ENCODE results near the gene COL9A1. TPM values are rescaled to one million over a fixed set of nuclear protein-coding genes. Genes with fewer than 3 reads are reported as not detected.
"Not testable (repeated sequence)": the region's sequence is repeated elsewhere in the genome, so short reads cannot be mapped to it uniquely, and the experiment has no call there.

COL9A1 gene
- not detected for total RNA-seq

GRCh38 chr6:70303034-70303525 is at the start of gene COL9A1:
TSS of gene COL9A1 (minus strand) at chr6:70303084. CDS start at chr6:70302924, 160 bp downstream.
- no peaks in the 10 kb centered on the region for H3K4me1 Mint-ChIP-seq
- no peaks in the 10 kb centered on the region for H3K36me3 Mint-ChIP-seq (ENCODE audit: low read depth)
- H3K9me3 Mint-ChIP-seq, result no peaks in the 10 kb centered on the region
- H3K27me3 Mint-ChIP-seq, result peaks cover 6% of the 10 kb centered on the region
- no peak for DNase-seq
- CTCF ChIA-PET, result interaction anchor here (0.6 kb wide), 1 partner anchor 935 kb away, joined by 5 read pairs; no protein-coding TSS in a partner anchor
- POLR2A ChIA-PET, result no interaction called here
- H3K27ac Mint-ChIP-seq, result no peak within 1 kb of the TSS
- H3K4me3 Mint-ChIP-seq, result no peak within 1 kb of the TSS

- peaks cover 2% of the 10 kb centered on the region for H3K27me3 Mint-ChIP-seq
- H3K27ac Mint-ChIP-seq, result no peak overlapping the region
- POLR2A ChIA-PET, result no interaction called here
- H3K4me3 Mint-ChIP-seq, result no peak overlapping the region
- no peaks in the 10 kb centered on the region for H3K36me3 Mint-ChIP-seq (ENCODE audit: low read depth)
- H3K9me3 Mint-ChIP-seq, result no peaks in the 10 kb centered on the region
- no peaks in the 10 kb centered on the region for H3K4me1 Mint-ChIP-seq
- CTCF ChIA-PET, result no interaction called here
- DNase-seq, result no peak
These were observed 48.6 kb upstream of the COL9A1 start for GRCh38 chr6:70351461-70351860.

DNA sequence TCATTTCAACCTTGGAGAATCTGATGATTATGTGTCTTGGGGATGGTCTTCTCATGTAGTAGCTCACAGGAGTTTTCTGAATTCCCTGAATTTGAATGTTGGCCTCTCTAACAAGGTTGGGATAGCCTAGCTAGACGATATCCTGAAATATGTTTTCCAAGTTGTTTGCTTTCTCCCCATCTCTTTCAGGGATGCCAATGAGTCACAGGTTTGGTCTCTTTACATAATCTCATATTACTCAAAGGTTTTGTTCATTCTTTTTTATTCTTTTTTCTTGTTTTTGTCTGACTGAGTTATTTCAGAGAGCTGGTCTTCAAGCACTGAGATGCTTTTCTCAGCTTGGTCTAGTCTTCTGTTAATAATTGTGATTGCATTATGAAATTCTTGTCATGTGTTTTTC is 42.7 kb upstream of the COL9A1 start:
- ChIA-PET POLR2A (no interaction called here), CTCF (no interaction called here)
- Mint-ChIP-seq H3K4me1 (no peaks in the 10 kb centered on the region), H3K27ac (no peak overlapping the region), H3K36me3 (ENCODE audit: low read depth) (no peaks in the 10 kb centered on the region), H3K9me3 (no peaks in the 10 kb centered on the region), H3K4me3 (no peak overlapping the region), H3K27me3 (no peaks in the 10 kb centered on the region)
- DNase-seq, result no peak

DNA sequence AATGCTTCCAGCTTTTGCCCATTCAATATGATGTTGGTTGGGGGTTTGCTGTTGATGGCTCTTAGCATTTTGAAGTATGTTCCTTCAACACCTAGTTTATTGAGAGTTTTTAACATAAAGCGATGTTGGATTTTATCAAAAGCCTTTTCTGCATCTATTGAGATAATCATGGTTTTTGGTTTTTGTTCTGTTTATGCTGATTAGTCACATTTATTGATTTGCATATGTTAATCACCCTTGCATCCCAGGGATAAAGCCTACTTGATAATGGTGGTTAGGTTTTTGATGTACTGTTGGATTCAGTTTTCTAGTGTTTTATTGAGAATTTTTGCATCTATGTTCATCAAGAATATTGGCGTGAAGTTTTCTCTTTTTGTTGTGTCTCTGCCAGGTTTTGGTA is 40.4 kb upstream of the COL9A1 start:
- H3K27me3 Mint-ChIP-seq, result no peaks in the 10 kb centered on the region
- H3K27ac Mint-ChIP-seq, result no peak overlapping the region
- H3K9me3 Mint-ChIP-seq, result no peaks in the 10 kb centered on the region
- H3K36me3 Mint-ChIP-seq (ENCODE audit: low read depth), result no peaks in the 10 kb centered on the region
- no peak for DNase-seq
- H3K4me3 Mint-ChIP-seq, result no peak overlapping the region
- H3K4me1 Mint-ChIP-seq, result no peaks in the 10 kb centered on the region
- ChIA-PET POLR2A (no interaction called here), CTCF (no interaction called here)

DNA sequence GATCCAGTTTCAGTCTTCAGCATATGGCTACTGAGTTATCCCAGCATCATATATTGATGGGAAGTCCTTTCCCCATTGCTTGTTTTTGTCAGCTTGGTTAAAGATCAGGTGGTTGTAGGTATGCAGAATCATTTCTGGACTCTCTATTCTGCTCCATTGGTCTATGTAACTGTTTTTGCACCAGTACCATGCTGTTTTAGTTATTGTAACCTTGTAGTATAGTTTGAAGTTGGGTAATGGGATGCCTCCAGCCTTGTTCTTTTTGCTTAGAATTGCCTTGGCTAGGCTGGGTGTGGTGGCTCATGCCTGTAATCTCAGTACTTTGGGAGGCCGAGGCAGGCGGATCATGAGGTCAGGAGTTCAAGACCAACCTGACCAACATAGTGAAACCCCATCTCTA is 36.9 kb upstream of the COL9A1 start:
- H3K4me1 Mint-ChIP-seq; DNase-seq; H3K27me3 Mint-ChIP-seq; CTCF ChIA-PET; H3K9me3 Mint-ChIP-seq; POLR2A ChIA-PET; H3K4me3 Mint-ChIP-seq; H3K36me3 Mint-ChIP-seq (ENCODE audit: low read depth); H3K27ac Mint-ChIP-seq: not testable (repeated sequence)

GRCh38 chr6:70338775-70339174 is 35.9 kb upstream of the COL9A1 start:
- no peak overlapping the region for H3K27ac Mint-ChIP-seq
- no peaks in the 10 kb centered on the region for H3K36me3 Mint-ChIP-seq (ENCODE audit: low read depth)
- H3K4me1 Mint-ChIP-seq, result no peaks in the 10 kb centered on the region

GRCh38 chr6:70337743-70338105 is 34.8 kb upstream of the COL9A1 start:
- no peaks in the 10 kb centered on the region for H3K4me1 Mint-ChIP-seq
- H3K4me3 Mint-ChIP-seq, result no peak overlapping the region
- no peaks in the 10 kb centered on the region for H3K9me3 Mint-ChIP-seq
- ChIA-PET CTCF (interaction anchor here (0.6 kb wide), 1 partner anchor 97 kb away, joined by 3 read pairs; no protein-coding TSS in a partner anchor), POLR2A (no interaction called here)
- H3K27ac Mint-ChIP-seq, result no peak overlapping the region
- no peak for DNase-seq
- H3K27me3 Mint-ChIP-seq, result peaks cover 2% of the 10 kb centered on the region
- H3K36me3 Mint-ChIP-seq (ENCODE audit: low read depth), result no peaks in the 10 kb centered on the region

More at GRCh38 chr6:70338775-70339174, 35.9 kb upstream of the COL9A1 start:
- CTCF ChIA-PET, result no interaction called here
- peaks cover 2% of the 10 kb centered on the region for H3K27me3 Mint-ChIP-seq
- POLR2A ChIA-PET, result no interaction called here
- DNase-seq, result no peak
- H3K4me3 Mint-ChIP-seq, result no peak overlapping the region
- H3K9me3 Mint-ChIP-seq, result no peaks in the 10 kb centered on the region

DNA sequence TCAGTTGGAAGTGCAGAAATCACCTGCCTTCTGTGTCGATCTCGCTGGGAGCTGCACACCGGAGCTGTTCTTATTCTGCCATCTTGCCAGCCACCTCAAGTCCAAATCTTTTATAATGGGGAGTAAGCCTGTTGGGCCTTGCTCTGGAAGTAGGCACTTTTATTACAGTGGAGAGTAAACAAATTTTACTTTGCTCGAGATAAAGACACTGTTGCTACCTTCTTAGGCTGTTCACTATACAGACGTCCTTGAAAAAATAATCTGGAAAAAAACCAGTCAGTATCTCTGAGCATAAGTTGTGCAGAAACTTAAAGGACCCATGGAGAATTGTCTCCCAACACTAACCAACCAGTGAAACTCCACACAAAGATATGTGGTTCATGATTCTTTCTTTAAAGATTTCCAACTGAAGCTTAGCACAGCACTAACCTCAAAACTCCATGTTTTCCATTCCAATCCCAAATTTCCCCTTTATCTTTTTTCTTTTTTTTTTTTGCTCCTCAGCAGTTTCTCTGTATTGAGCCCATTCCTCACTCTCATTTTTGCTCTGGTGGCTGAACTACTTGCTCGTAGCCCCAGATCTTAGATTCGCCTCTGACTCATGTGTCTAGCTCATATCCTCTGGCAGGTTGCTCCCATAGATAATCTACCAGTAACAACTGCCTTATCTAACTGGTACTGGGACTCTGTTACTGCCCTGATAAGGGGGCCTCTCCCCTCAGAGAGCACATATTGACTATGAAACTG is 34.3 kb upstream of the COL9A1 start:
- no peak overlapping the region for H3K27ac Mint-ChIP-seq
- H3K4me1 Mint-ChIP-seq, result no peaks in the 10 kb centered on the region
- POLR2A ChIA-PET, result no interaction called here
- no peaks in the 10 kb centered on the region for H3K9me3 Mint-ChIP-seq
- H3K4me3 Mint-ChIP-seq, result no peak overlapping the region
- CTCF ChIA-PET, result interaction anchor here (0.6 kb wide), 1 partner anchor 96 kb away, joined by 3 read pairs; no protein-coding TSS in a partner anchor
- no peak for DNase-seq
- H3K27me3 Mint-ChIP-seq, result peaks cover 2% of the 10 kb centered on the region
- H3K36me3 Mint-ChIP-seq (ENCODE audit: low read depth), result no peaks in the 10 kb centered on the region

DNA sequence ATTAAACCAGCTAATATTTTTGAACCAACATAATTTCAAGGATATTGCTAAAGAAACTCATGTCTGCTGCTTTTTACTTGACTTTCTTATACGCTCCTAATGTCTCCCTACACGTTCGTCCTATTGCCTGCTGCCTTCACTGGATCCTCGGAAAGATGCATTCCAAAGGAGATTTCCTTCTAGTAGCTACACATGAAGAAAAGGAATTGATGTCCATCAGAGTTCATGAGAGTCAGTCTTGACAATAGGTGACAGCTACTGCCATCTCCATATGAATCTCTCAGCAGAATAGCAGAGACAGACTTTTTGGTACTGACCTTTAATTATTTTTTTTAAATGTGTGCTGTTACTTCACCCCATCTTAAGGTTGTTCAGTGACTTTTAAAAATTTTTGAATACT is 24.2 kb upstream of the COL9A1 start:
- ChIA-PET POLR2A (no interaction called here), CTCF (interaction anchor here (1.0 kb wide), 1 partner anchor 9 kb away, joined by 3 read pairs; no protein-coding TSS in a partner anchor)
- Mint-ChIP-seq H3K4me1 (no peaks in the 10 kb centered on the region), H3K4me3 (no peak overlapping the region), H3K9me3 (no peaks in the 10 kb centered on the region), H3K27ac (no peak overlapping the region), H3K36me3 (ENCODE audit: low read depth) (no peaks in the 10 kb centered on the region), H3K27me3 (peaks cover 10% of the 10 kb centered on the region)
- no peak for DNase-seq

DNA sequence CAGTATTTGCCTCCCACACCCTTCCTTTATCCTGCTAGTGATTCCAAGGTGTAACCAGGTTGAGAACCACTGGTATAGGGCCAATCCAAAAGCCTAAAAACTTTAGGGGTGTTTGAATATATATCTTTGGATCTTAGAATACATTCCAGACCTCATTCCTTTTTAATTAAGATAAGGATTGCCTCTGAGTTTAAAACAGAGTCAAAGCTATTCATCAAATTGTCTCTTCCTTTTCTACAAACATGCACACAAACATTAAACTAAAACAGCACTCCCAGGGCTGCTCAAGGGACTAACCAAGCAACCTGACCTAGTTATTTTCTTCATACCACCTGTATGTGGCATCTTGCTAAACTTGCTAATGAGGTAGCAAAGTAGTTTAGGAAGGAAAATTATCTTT is 22.1 kb upstream of the COL9A1 start:
- H3K4me3 Mint-ChIP-seq, result no peak overlapping the region
- POLR2A ChIA-PET, result no interaction called here
- no peak overlapping the region for H3K27ac Mint-ChIP-seq
- no peaks in the 10 kb centered on the region for H3K4me1 Mint-ChIP-seq
- no peaks in the 10 kb centered on the region for H3K9me3 Mint-ChIP-seq
- H3K27me3 Mint-ChIP-seq, result peaks cover 4% of the 10 kb centered on the region
- H3K36me3 Mint-ChIP-seq (ENCODE audit: low read depth), result no peaks in the 10 kb centered on the region
- no peak for DNase-seq
- CTCF ChIA-PET, result no interaction called here

DNA sequence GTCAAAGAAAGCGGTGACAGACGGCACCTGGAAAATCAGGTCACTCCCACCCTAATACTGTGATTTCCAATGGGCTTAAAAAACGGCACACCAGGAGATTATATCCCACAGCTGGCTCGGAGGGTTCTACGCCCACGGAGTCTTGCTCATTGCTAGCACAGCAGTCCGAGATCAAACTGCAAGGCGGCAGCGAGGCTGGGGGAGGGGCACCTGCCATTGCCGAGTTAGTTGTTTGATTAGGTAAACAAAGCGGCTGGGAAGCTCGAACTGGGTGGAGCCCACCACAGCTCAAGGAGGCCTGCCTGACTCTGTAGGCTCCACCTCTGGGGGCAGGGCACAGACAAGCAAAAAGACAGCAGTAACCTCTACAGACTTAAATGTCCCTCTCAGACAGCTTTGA is 14.9 kb upstream of the COL9A1 start:
- H3K36me3 Mint-ChIP-seq (ENCODE audit: low read depth); H3K27ac Mint-ChIP-seq; H3K4me1 Mint-ChIP-seq; DNase-seq; H3K4me3 Mint-ChIP-seq; CTCF ChIA-PET; POLR2A ChIA-PET; H3K9me3 Mint-ChIP-seq: not testable (repeated sequence)
- peaks cover 11% of the 10 kb centered on the region for H3K27me3 Mint-ChIP-seq

GRCh38 chr6:70315079-70315751 is 12.3 kb upstream of the COL9A1 start:
- no peak overlapping the region for H3K4me3 Mint-ChIP-seq
- no peak for DNase-seq
- ChIA-PET CTCF (no interaction called here), POLR2A (no interaction called here)
- no peak overlapping the region for H3K27ac Mint-ChIP-seq
- H3K36me3 Mint-ChIP-seq (ENCODE audit: low read depth), result no peaks in the 10 kb centered on the region
- H3K9me3 Mint-ChIP-seq, result no peaks in the 10 kb centered on the region
- H3K27me3 Mint-ChIP-seq, result peaks cover 23% of the 10 kb centered on the region
- no peaks in the 10 kb centered on the region for H3K4me1 Mint-ChIP-seq

DNA sequence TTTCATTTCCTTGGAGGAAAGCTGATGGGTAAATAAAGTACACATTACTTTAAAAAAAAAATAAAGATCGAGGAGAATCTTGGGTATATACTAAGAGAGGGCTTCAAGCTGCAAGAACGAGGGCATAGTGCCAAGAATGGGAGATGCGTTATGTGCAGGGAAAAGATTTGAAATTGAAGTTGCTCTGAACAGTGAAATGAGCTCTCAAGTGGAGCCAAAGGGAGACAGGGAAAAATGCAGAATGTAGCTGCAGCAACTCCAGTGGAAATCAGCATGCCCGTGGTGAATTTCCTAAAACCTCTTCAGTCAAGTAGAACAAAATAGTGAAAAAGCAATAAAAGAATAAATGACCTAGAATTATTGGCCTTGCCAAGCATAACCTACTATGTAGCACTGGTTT is 11.4 kb upstream of the COL9A1 start:
- Mint-ChIP-seq H3K4me1 (no peaks in the 10 kb centered on the region), H3K27me3 (peaks cover 22% of the 10 kb centered on the region), H3K4me3 (no peak overlapping the region), H3K36me3 (ENCODE audit: low read depth) (no peaks in the 10 kb centered on the region), H3K27ac (no peak overlapping the region), H3K9me3 (no peaks in the 10 kb centered on the region)
- no peak for DNase-seq
- ChIA-PET CTCF (no interaction called here), POLR2A (no interaction called here)
